Small intestine (tissue), 7 donors: ENCODE data around the gene SLC9B2. TPM values are rescaled to one million over a fixed set of nuclear protein-coding genes. Genes with fewer than 3 reads are reported as not detected.

Experiments
- DNase-seq, 2 donors: peaks; one replicate each; pipeline versions ENCODE4 v3.0.0 to v3.0.0-alpha.2; 2013
- FAIRE-seq: peaks from 2 replicates; lab custom pipeline; 2012; peaks lifted over from hg19 to GRCh38; lab: Jason Lieb, UNC
- H3K27ac ChIP-seq, 3 donors: one replicate each; pipeline ENCODE4 v1.5.1; 2013; ENCODE audit warnings: low read length in 2 of 3, mild to moderate bottlenecking in 2 of 3, control low read depth in 1 of 3, inconsistent platforms in 1 of 3, low read depth in 1 of 3, moderate library complexity in 1 of 3
- H3K27me3 ChIP-seq, 3 donors: one replicate each; pipeline ENCODE4 v1.6.1; 2013; ENCODE audit warnings: low read length in 3 of 3, inconsistent platforms in 1 of 3; ENCODE audit not compliant: control insufficient read depth in 3 of 3, insufficient read depth in 3 of 3
- H3K36me3 ChIP-seq, 3 donors: one replicate each; pipeline ENCODE4 v1.6.1; 2013; ENCODE audit warnings: low read length in 3 of 3, inconsistent platforms in 1 of 3, low read depth in 1 of 3, mild to moderate bottlenecking in 1 of 3, moderate library complexity in 1 of 3; ENCODE audit not compliant: control insufficient read depth in 3 of 3, insufficient read depth in 2 of 3
- H3K4me1 ChIP-seq, 3 donors: one replicate each; pipeline ENCODE4 v1.6.1; 2013; ENCODE audit warnings: low read length in 2 of 3, inconsistent platforms in 1 of 3, low read depth in 1 of 3, mild to moderate bottlenecking in 1 of 3, moderate library complexity in 1 of 3; ENCODE audit not compliant: control insufficient read depth in 3 of 3, insufficient read depth in 2 of 3
- H3K4me3 ChIP-seq, 3 donors: one replicate each; pipeline ENCODE4 v1.5.1; 2013; ENCODE audit warnings: low read length in 3 of 3, control low read depth in 1 of 3, inconsistent platforms in 1 of 3, low read depth in 1 of 3, mild to moderate bottlenecking in 1 of 3, moderate library complexity in 1 of 3
- H3K9me3 ChIP-seq, 2 donors: one replicate each; pipeline ENCODE4 v1.6.1; 2013; ENCODE audit warnings: low read depth in 1 of 2, low read length in 1 of 2; ENCODE audit not compliant: control insufficient read depth in 2 of 2, insufficient read depth in 1 of 2
- WGBS, 3 donors: extraction: QIAGEN DNeasy Blood & Tissue Kit; methylation state at CpG; one replicate each; pipeline ENCODE4 v1.1.7; 2013; 5-methylcytosine and 5-hydroxymethylcytosine counted together
- polyA plus RNA-seq, 4 donors: library from polyadenylated mRNA; stranded (reverse) in 3 of 4; unstranded in 1 of 4; fragments of 200-250 nt in 3 of 4; fragments of 120-200 nt in 1 of 4; gene quantifications; one replicate each; pipeline versions ENCODE4 v1.2.1 to v1.2.3, GENCODE V29; 2013
- donor health status: healthy with polysubstance abuse.
- donor health status: control.
- donor health status: control.
- donor health status: Bipolar disorder and iron deficiency.
- donor health status: healthy.

The SLC9B2 gene
- polyA plus RNA-seq, 4 donors = 3.8 to 5.8 (median 4.2) TPM

GRCh38 chr4:103046416-103047290 lies 29.9 kb downstream of the SLC9B2 start:
- Histone ChIP-seq H3K36me3 (no peaks in the 10 kb centered on the region), H3K9me3 (no peaks in the 10 kb centered on the region), H3K27ac (no peak overlapping the region), H3K4me1 (no peaks in the 10 kb centered on the region), H3K27me3 (no peaks in the 10 kb centered on the region), H3K4me3 (no peak overlapping the region)
- FAIRE-seq = no peak
- peak; percentile 51 to 62 for DNase-seq
- 29 to 51% (median 40%) methylated on average over 5 of the region's 5 CpGs for WGBS, 3 donors

- H3K27ac ChIP-seq = no peak overlapping the region
- H3K36me3 ChIP-seq = no peaks in the 10 kb centered on the region
- no peak for DNase-seq
- H3K4me3 ChIP-seq = no peak overlapping the region
- no peaks in the 10 kb centered on the region for H3K27me3 ChIP-seq
- no peaks in the 10 kb centered on the region for H3K9me3 ChIP-seq
- 76 to 86% (median 84%) methylated on average over 2 of the region's 2 CpGs for WGBS, 3 donors
- H3K4me1 ChIP-seq = no peaks in the 10 kb centered on the region
- no peak for FAIRE-seq
These were observed 32.4 kb downstream of the SLC9B2 start for GRCh38 chr4:103044183-103044582.

DNA sequence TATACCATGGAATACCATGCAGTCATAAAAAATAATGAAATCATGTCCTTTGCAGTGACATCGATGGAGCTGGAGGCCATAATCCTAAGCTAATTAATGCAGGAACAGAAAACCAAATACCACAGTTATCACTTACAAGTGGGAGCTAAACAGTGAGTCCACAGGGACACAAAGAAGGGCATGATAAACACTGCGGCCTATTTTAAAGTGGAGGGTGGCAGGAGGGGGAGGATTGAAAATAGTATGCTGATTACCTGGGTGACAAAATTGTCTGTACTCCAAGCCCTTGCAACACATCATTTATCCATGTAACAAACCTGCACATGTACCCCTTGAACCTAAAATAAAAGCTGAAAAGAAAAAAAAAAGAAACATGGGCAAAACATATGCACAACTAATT lies 40.4 kb downstream of the SLC9B2 start:
- no peak for FAIRE-seq
- no peaks in the 10 kb centered on the region for H3K27me3 ChIP-seq
- no peak for DNase-seq

DNA sequence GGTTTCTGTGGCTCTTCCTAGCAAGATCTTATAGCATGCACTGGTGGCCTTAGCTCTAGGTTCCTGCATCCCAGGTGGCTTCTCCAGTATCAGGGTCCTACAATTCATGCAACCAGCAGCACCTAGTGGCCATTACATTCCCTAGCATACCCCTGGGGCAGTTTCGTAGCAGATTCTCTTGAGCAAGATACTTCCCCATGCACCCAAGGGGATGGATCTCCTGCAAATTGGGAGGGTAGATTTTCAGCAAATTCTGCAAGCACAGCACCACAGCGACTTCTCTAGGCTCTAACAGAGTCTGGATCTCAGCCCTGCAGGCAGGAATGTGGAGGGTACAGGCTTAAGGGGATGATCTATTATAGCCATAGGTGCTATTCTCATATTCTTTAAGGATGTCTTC lies 44.0 kb downstream of the SLC9B2 start:
- 51 to 74% (median 68%) methylated on average over 2 of the region's 2 CpGs for WGBS, 3 donors
- Histone ChIP-seq H3K27me3 (no peaks in the 10 kb centered on the region), H3K4me3 (no peak overlapping the region), H3K36me3 (no peaks in the 10 kb centered on the region), H3K9me3 (no peaks in the 10 kb centered on the region), H3K27ac (no peak overlapping the region), H3K4me1 (no peaks in the 10 kb centered on the region)
- FAIRE-seq = no peak
- peak; percentile 41 to 75 for DNase-seq

More for the DNA sequence above, 40.4 kb downstream of the SLC9B2 start:
- no peaks in the 10 kb centered on the region for H3K9me3 ChIP-seq
- no peak overlapping the region for H3K4me3 ChIP-seq
- 92 to 100% (median 98%) methylated on average over 2 of the region's 2 CpGs for WGBS, 3 donors
- H3K27ac ChIP-seq = no peak overlapping the region
- H3K36me3 ChIP-seq = no peaks in the 10 kb centered on the region
- no peaks in the 10 kb centered on the region for H3K4me1 ChIP-seq

DNA sequence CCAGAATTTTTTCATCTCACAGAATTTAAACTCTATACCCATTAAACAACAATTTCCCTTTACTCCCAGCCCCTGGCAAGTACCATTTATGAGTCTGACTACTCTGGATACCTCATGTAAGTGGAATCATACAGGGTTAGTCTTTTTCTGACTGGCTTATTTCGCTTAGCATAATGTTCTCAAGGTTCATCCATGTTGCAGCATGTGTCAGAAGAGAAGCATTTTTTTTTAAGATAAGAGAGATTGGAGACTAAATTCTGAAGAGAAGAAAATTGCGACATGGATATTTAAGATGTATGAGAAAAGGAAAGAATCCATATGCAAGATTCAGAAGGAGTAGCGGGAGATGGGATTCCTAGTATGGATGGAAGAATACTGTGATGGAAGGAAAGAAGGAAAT lies 45.8 kb downstream of the SLC9B2 start:
- Histone ChIP-seq H3K36me3 (no peaks in the 10 kb centered on the region), H3K4me1 (no peaks in the 10 kb centered on the region), H3K27ac (no peak overlapping the region), H3K4me3 (no peak overlapping the region), H3K27me3 (no peaks in the 10 kb centered on the region), H3K9me3 (no peaks in the 10 kb centered on the region)
- DNase-seq (no peak), FAIRE-seq (no peak)
- 96 to 98% (median 97%) methylated on average over 3 of the region's 3 CpGs for WGBS, 3 donors

- no peak for DNase-seq
- peaks cover 0 to 2% (median 0%) of the 10 kb centered on the region in 3 donors for H3K4me1 ChIP-seq
- 84 to 89% (median 88%) methylated on average over 1 of the region's 1 CpG for WGBS, 3 donors
- no peak overlapping the region for H3K4me3 ChIP-seq
- no peaks in the 10 kb centered on the region for H3K9me3 ChIP-seq
- no peak overlapping the region for H3K27ac ChIP-seq
- no peaks in the 10 kb centered on the region for H3K27me3 ChIP-seq
- FAIRE-seq = no peak
- H3K36me3 ChIP-seq = no peaks in the 10 kb centered on the region
These were observed 47.3 kb downstream of the SLC9B2 start for GRCh38 chr4:103029300-103029699.

GRCh38 chr4:103026868-103027267 lies 49.7 kb downstream of the SLC9B2 start:
- WGBS, 3 donors = 97 to 100% (median 100%) methylated on average over 1 of the region's 1 CpG
- H3K27ac ChIP-seq = no peak overlapping the region
- no peaks in the 10 kb centered on the region for H3K27me3 ChIP-seq
- H3K4me1 ChIP-seq = peaks cover 0 to 2% (median 0%) of the 10 kb centered on the region in 3 donors
- FAIRE-seq (peak; percentile 62), DNase-seq (peak in 1 of 2 donors; percentile 37)
- H3K4me3 ChIP-seq = no peak overlapping the region
- H3K36me3 ChIP-seq = no peaks in the 10 kb centered on the region
- H3K9me3 ChIP-seq = no peaks in the 10 kb centered on the region

- H3K36me3 ChIP-seq = no peaks in the 10 kb centered on the region
- DNase-seq (no peak), FAIRE-seq (no peak)
- H3K27ac ChIP-seq = no peak overlapping the region
- H3K9me3 ChIP-seq = no peaks in the 10 kb centered on the region
- H3K4me1 ChIP-seq = peaks cover 0 to 4% (median 2%) of the 10 kb centered on the region in 3 donors
- WGBS, 3 donors = 91 to 96% (median 95%) methylated on average over 3 of the region's 3 CpGs
- H3K4me3 ChIP-seq = no peak overlapping the region
- no peaks in the 10 kb centered on the region for H3K27me3 ChIP-seq
These were observed 51.6 kb downstream of the SLC9B2 start for GRCh38 chr4:103024996-103025395.
